AG09309 (cell line): ENCODE results near the gene MYLK2.

Experiments used
- DNase-seq: peaks from one replicate; pipeline ENCODE4 v3.0.0-alpha.2; 2010; ENCODE audit warnings: low read depth
- H3K4me3 ChIP-seq: 2 replicates; pipeline ENCODE4 v1.5.1; 2011; ENCODE audit warnings: mild to moderate bottlenecking, low read depth, low read length, moderate library complexity; ENCODE audit not compliant: control insufficient read depth
- TF ChIP-seq, protein P1 (sequence below): IDR thresholded peaks from 2 replicates; pipeline ENCODE4 v1.5.1; 2011; ENCODE audit warnings: mild to moderate bottlenecking, low read depth, low read length, inconsistent platforms; ENCODE audit not compliant: insufficient read depth, control insufficient read depth; ENCODE audit errors: missing control alignments

Gene MYLK2

GRCh38 chr20:31870726-31871617 is 51.8 kb downstream of the MYLK2 start:
- DNase-seq: no peak
- peak overlapping the region; percentile 8 for H3K4me3 ChIP-seq
- TF ChIP-seq, protein P1, sequence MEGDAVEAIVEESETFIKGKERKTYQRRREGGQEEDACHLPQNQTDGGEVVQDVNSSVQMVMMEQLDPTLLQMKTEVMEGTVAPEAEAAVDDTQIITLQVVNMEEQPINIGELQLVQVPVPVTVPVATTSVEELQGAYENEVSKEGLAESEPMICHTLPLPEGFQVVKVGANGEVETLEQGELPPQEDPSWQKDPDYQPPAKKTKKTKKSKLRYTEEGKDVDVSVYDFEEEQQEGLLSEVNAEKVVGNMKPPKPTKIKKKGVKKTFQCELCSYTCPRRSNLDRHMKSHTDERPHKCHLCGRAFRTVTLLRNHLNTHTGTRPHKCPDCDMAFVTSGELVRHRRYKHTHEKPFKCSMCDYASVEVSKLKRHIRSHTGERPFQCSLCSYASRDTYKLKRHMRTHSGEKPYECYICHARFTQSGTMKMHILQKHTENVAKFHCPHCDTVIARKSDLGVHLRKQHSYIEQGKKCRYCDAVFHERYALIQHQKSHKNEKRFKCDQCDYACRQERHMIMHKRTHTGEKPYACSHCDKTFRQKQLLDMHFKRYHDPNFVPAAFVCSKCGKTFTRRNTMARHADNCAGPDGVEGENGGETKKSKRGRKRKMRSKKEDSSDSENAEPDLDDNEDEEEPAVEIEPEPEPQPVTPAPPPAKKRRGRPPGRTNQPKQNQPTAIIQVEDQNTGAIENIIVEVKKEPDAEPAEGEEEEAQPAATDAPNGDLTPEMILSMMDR: no peak

- TF ChIP-seq, protein P1: no peak
- DNase-seq: no peak
- H3K4me3 ChIP-seq: no peak overlapping the region
These were observed 52.4 kb downstream of the MYLK2 start for GRCh38 chr20:31871618-31871954.

DNA sequence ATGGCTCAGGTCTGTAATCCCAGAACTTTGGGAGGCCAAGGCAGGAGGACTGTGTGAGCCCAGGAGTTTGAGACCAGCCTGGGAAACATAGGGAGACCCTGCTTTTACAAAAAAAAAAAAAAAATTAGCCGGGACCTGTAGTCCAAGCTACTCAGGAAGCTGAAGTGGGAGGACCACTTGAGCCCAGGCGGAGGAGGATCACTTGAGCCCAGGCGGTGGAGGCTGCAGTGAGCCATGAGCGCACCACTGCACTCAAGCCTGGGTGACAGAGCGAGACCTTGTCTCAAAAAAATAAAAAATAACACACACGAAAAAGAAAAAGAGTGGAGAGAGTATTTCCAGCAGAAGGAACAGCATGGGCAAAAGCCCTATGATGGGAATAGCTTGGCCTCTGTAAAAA is 53.2 kb downstream of the MYLK2 start:
- H3K4me3 ChIP-seq: no peak overlapping the region
- TF ChIP-seq, protein P1: no peak

GRCh38 chr20:31875671-31876070 is 56.5 kb downstream of the MYLK2 start:
- TF ChIP-seq, protein P1: no peak
- H3K4me3 ChIP-seq: no peak overlapping the region
- no peak for DNase-seq

More for the DNA sequence above, 53.2 kb downstream of the MYLK2 start:
- no peak for DNase-seq

DNA sequence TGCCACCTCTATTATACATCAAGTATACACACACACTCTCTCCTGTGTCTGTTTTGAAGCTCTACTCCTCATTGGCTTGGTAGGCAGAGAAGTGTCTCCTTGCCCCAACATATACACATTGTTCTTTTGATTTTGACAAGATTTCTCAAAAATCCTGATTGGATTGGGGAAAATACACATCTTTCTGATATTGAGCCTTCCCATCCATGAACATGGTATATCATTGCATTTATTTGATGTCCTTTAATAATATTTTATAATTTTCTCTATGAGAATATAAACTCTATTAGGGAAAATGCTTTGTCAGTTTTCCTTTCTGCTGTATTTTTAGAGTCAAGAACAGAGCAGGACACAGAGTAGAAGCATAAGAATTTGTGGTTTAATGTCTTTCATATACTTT is 58.5 kb downstream of the MYLK2 start:
- no peak overlapping the region for H3K4me3 ChIP-seq
- TF ChIP-seq, protein P1: no peak
- DNase-seq: no peak

DNA sequence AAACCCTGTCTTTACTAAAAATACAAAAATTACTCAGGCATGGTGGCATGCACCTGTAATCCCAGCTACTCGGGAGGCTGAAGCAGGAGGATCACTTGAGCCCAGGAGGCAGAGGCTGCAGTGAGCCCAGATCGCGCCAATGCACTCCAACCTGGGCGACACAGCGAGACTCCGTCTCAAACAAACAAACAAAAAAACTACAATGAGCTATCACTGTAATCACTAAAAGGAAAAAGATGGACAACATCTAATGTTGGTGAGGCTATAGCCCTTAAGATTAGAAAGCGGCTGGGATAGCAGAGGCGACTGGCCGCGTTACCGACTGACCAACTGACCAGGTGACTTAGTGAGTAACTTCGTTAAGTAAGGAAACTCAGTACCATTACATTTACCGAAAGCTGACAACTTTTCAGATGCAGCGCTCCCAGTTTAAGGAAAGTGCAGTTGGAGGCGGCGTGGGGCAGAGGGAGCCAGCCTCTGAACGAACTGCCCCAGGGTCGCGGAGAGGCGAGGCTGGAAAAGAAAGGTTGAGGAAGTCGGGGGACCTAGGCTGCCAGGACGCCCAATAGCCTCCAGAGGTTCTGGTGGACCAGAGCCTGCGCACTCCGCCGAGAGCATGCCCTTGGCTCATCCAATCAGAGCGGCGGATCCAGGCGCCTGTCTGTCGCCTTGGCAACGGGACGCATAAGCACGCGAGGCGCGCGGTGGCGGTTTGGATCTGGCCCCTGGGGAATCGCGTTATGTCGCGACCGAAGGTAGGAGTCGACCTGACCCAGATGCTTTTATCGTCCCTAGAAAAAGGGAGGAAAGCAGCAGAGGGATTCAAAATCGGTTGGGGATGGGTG is 60.2 kb downstream of the MYLK2 start:
- TF ChIP-seq, protein P1: peak; percentile 10
- peak overlapping the region; percentile 67 for H3K4me3 ChIP-seq
- peak; percentile 77 for DNase-seq
